Measurements from ENCODE around the gene ARHGAP29. TPM values are rescaled to one million over a fixed set of nuclear protein-coding genes. Genes with fewer than 3 reads are reported as not detected.

The ARHGAP29 gene
- total and polyA plus RNA-seq, 2 experiments from 2014 or later, result 9.6 to 22.3 TPM

- H3K4me3 ChIP-seq, result no peak overlapping the region
- H3K27me3 ChIP-seq, result no peaks in the 10 kb centered on the region
- no peak overlapping the region for H3K4me2 ChIP-seq
- H3K4me1 ChIP-seq (ENCODE audit: insufficient read depth), result no peaks in the 10 kb centered on the region
- no peaks in the 10 kb centered on the region for H3K9me2 ChIP-seq (replicated peaks; ENCODE audit: insufficient read depth)
- H3K9me3 ChIP-seq (ENCODE audit: low read depth), result no peaks in the 10 kb centered on the region
- WGBS (ENCODE audit: low lambda C conversion rate, missing lambda C conversion rate), result 73% methylated on average over 2 of the region's 2 CpGs
- H3K27ac ChIP-seq, result no peak overlapping the region
- TF ChIP-seq CTCF (IDR thresholded peaks at IDR 0.05; ENCODE audit: poor library complexity) (no peak), EZH2phosphoT487 (IDR thresholded peaks at IDR 0.05; ENCODE audit: low read depth, severe bottlenecking, unreplicated experiment) (no peak), EZH2 (IDR thresholded peaks at IDR 0.05; ENCODE audit: borderline replicate concordance) (no peak)
- no peak for DNase-seq (ENCODE audit: low spot score)
- no peaks in the 10 kb centered on the region for H3K36me3 ChIP-seq (replicated peaks; ENCODE audit: insufficient read depth, low read depth)
- no peak overlapping the region for H2AFZ ChIP-seq
- H3K79me2 ChIP-seq, result no peaks in the 10 kb centered on the region
- no peaks in the 10 kb centered on the region for H4K20me1 ChIP-seq (ENCODE audit: insufficient read depth, poor library complexity, severe bottlenecking)
These were observed 37.2 kb upstream of the ARHGAP29 start for GRCh38 chr1:94274561-94274960.

- no peaks in the 10 kb centered on the region for H3K9me2 ChIP-seq (replicated peaks; ENCODE audit: insufficient read depth)
- DNase-seq (ENCODE audit: low spot score), result no peak
- TF ChIP-seq EZH2 (IDR thresholded peaks at IDR 0.05; ENCODE audit: borderline replicate concordance) (no peak), EZH2phosphoT487 (IDR thresholded peaks at IDR 0.05; ENCODE audit: low read depth, severe bottlenecking, unreplicated experiment) (no peak), CTCF (IDR thresholded peaks at IDR 0.05; ENCODE audit: poor library complexity) (no peak)
- H4K20me1 ChIP-seq (ENCODE audit: insufficient read depth, poor library complexity, severe bottlenecking), result no peaks in the 10 kb centered on the region
- H3K4me2 ChIP-seq, result no peak overlapping the region
- no peak overlapping the region for H3K27ac ChIP-seq
- H3K4me3 ChIP-seq, result no peak overlapping the region
- no peaks in the 10 kb centered on the region for H3K9me3 ChIP-seq (ENCODE audit: low read depth)
- 70% methylated on average over 4 of the region's 4 CpGs for WGBS (ENCODE audit: low lambda C conversion rate, missing lambda C conversion rate)
- H3K4me1 ChIP-seq (ENCODE audit: insufficient read depth), result no peaks in the 10 kb centered on the region
- H3K79me2 ChIP-seq, result no peaks in the 10 kb centered on the region
- H2AFZ ChIP-seq, result no peak overlapping the region
- no peaks in the 10 kb centered on the region for H3K27me3 ChIP-seq
- H3K36me3 ChIP-seq (replicated peaks; ENCODE audit: insufficient read depth, low read depth), result no peaks in the 10 kb centered on the region
These were observed 35.7 kb upstream of the ARHGAP29 start for GRCh38 chr1:94273111-94273510.

- Histone ChIP-seq H3K27me3 (no peaks in the 10 kb centered on the region), H4K20me1 (ENCODE audit: insufficient read depth, poor library complexity, severe bottlenecking) (no peaks in the 10 kb centered on the region), H3K79me2 (no peaks in the 10 kb centered on the region), H3K4me1 (ENCODE audit: insufficient read depth) (no peaks in the 10 kb centered on the region), H3K27ac (no peak overlapping the region), H3K4me3 (no peak overlapping the region), H3K36me3 (replicated peaks; ENCODE audit: insufficient read depth, low read depth) (no peaks in the 10 kb centered on the region), H3K4me2 (no peak overlapping the region), H2AFZ (no peak overlapping the region), H3K9me2 (replicated peaks; ENCODE audit: insufficient read depth) (no peaks in the 10 kb centered on the region), H3K9me3 (ENCODE audit: low read depth) (no peaks in the 10 kb centered on the region)
- DNase-seq (ENCODE audit: low spot score), result no peak
- WGBS (ENCODE audit: low lambda C conversion rate, missing lambda C conversion rate), result 81% methylated on average over 1 of the region's 1 CpG
- no peak for TF ChIP-seq EZH2phosphoT487 (IDR thresholded peaks at IDR 0.05; ENCODE audit: low read depth, severe bottlenecking, unreplicated experiment)
- TF ChIP-seq EZH2 (IDR thresholded peaks at IDR 0.05; ENCODE audit: borderline replicate concordance), result no peak
- TF ChIP-seq CTCF (IDR thresholded peaks at IDR 0.05; ENCODE audit: poor library complexity), result no peak
These were observed 35.0 kb upstream of the ARHGAP29 start for GRCh38 chr1:94272388-94272787.

- WGBS (ENCODE audit: low lambda C conversion rate, missing lambda C conversion rate), result 94% methylated on average over 2 of the region's 2 CpGs
These were observed 34.0 kb upstream of the ARHGAP29 start for GRCh38 chr1:94271373-94271772.

More at GRCh38 chr1:94271373-94271772, 34.0 kb upstream of the ARHGAP29 start:
- H4K20me1 ChIP-seq (ENCODE audit: insufficient read depth, poor library complexity, severe bottlenecking), result no peaks in the 10 kb centered on the region
- no peaks in the 10 kb centered on the region for H3K36me3 ChIP-seq (replicated peaks; ENCODE audit: insufficient read depth, low read depth)
- H2AFZ ChIP-seq, result no peak overlapping the region
- H3K9me2 ChIP-seq (replicated peaks; ENCODE audit: insufficient read depth), result no peaks in the 10 kb centered on the region
- H3K79me2 ChIP-seq, result no peaks in the 10 kb centered on the region
- H3K4me2 ChIP-seq, result no peak overlapping the region
- no peaks in the 10 kb centered on the region for H3K4me1 ChIP-seq (ENCODE audit: insufficient read depth)
- TF ChIP-seq EZH2 (IDR thresholded peaks at IDR 0.05; ENCODE audit: borderline replicate concordance) (no peak), CTCF (IDR thresholded peaks at IDR 0.05; ENCODE audit: poor library complexity) (no peak), EZH2phosphoT487 (IDR thresholded peaks at IDR 0.05; ENCODE audit: low read depth, severe bottlenecking, unreplicated experiment) (no peak)
- no peaks in the 10 kb centered on the region for H3K9me3 ChIP-seq (ENCODE audit: low read depth)
- H3K27me3 ChIP-seq, result no peaks in the 10 kb centered on the region
- DNase-seq (ENCODE audit: low spot score), result no peak
- no peak overlapping the region for H3K4me3 ChIP-seq
- no peak overlapping the region for H3K27ac ChIP-seq
